ENCODE data around the gene KCNT2. TPM values are rescaled to one million over a fixed set of nuclear protein-coding genes. Genes with fewer than 3 reads are reported as not detected.

Gene KCNT2
- total RNA-seq, 6 experiments from 2014 or later = 0.23 to 1.4 (median 0.32) TPM

DNA sequence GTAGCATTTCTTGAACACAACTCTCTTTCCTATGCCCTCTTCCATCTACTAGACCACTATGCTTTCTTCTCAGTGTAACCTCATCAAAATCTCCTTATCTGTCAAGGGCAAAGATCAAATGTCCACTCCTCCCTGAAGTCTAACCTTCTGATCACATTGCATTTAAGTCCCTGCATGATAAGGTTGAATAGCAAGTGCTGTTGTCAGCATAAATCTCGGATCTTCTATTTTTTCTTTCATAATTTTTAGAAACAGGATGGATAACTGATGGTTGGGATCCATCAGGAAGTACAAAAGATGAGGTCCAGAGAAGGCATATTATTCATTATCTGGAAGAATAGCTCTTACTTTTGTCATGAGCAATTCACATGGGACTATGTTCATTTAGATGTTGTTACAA is 41.0 kb downstream of the KCNT2 start:
- no peak overlapping the region for H3K4me3 Mint-ChIP-seq
- H3K36me3 Mint-ChIP-seq (ENCODE audit: low read depth) = no peaks in the 10 kb centered on the region
- no peaks in the 10 kb centered on the region for H3K27me3 Mint-ChIP-seq (ENCODE audit: insufficient read depth)
- H3K27ac Mint-ChIP-seq = no peak overlapping the region
- DNase-seq = no peak
- TF ChIP-seq, protein P1, sequence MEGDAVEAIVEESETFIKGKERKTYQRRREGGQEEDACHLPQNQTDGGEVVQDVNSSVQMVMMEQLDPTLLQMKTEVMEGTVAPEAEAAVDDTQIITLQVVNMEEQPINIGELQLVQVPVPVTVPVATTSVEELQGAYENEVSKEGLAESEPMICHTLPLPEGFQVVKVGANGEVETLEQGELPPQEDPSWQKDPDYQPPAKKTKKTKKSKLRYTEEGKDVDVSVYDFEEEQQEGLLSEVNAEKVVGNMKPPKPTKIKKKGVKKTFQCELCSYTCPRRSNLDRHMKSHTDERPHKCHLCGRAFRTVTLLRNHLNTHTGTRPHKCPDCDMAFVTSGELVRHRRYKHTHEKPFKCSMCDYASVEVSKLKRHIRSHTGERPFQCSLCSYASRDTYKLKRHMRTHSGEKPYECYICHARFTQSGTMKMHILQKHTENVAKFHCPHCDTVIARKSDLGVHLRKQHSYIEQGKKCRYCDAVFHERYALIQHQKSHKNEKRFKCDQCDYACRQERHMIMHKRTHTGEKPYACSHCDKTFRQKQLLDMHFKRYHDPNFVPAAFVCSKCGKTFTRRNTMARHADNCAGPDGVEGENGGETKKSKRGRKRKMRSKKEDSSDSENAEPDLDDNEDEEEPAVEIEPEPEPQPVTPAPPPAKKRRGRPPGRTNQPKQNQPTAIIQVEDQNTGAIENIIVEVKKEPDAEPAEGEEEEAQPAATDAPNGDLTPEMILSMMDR (IDR thresholded peaks at IDR 0.05) = no peak
- H3K9me3 Mint-ChIP-seq = peaks cover 6% of the 10 kb centered on the region; the same call in 1 of the 2 replicates
- H3K4me1 Mint-ChIP-seq (ENCODE audit: low read depth) = no peaks in the 10 kb centered on the region

DNA sequence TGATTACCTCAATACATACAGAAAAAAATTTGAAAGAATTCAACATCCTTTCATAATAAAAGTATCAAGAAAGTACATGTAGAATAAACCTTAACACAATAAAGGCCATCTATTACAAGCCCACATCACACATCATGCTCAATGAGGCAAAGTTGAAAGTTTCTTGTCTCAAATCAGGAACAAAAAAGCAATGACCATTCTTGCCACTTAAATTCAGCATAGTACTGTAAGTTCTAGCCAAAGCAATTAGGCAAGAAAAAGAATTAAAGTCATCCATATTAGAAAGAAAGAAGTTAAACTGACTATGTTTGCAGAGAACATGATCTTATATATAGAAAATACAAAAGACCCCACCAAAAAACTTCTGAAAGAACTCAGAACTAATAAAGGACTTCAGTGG is 44.5 kb downstream of the KCNT2 start:
- Mint-ChIP-seq H3K36me3 (ENCODE audit: low read depth) (no peaks in the 10 kb centered on the region), H3K27ac (no peak overlapping the region), H3K4me3 (no peak overlapping the region), H3K9me3 (peaks cover 6% of the 10 kb centered on the region; the same call in 1 of the 2 replicates), H3K27me3 (ENCODE audit: insufficient read depth) (no peaks in the 10 kb centered on the region), H3K4me1 (ENCODE audit: low read depth) (no peaks in the 10 kb centered on the region)
- TF ChIP-seq, protein P1 (IDR thresholded peaks at IDR 0.05) = no peak
- no peak for DNase-seq

DNA sequence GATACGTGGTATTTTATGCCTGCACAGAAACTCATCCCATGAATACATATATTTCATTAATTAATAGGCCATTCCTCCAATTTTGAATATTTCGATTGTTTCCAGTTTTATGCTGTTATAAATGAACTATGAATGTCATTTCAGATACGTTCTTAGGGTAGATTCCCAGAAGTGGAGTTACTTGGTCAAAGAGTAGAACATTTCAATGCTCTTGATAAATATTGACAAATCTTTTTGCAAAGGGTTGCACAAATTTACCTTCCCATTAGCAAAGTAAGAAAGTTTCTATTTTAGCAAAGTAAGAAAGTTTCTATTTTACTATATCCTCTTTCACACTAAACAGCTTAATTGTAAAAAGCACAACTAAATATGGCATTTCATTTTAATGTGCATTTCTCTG is 48.9 kb downstream of the KCNT2 start:
- no peak overlapping the region for H3K4me3 Mint-ChIP-seq
- DNase-seq = no peak
- H3K4me1 Mint-ChIP-seq (ENCODE audit: low read depth) = peaks cover 9% of the 10 kb centered on the region
- peaks cover 6% of the 10 kb centered on the region; the same call in 1 of the 2 replicates for H3K9me3 Mint-ChIP-seq
- H3K27me3 Mint-ChIP-seq (ENCODE audit: insufficient read depth) = no peaks in the 10 kb centered on the region
- H3K36me3 Mint-ChIP-seq (ENCODE audit: low read depth) = peaks cover 4% of the 10 kb centered on the region; the same call in 1 of the 2 replicates
- TF ChIP-seq, protein P1 (IDR thresholded peaks at IDR 0.05) = no peak
- no peak overlapping the region for H3K27ac Mint-ChIP-seq

DNA sequence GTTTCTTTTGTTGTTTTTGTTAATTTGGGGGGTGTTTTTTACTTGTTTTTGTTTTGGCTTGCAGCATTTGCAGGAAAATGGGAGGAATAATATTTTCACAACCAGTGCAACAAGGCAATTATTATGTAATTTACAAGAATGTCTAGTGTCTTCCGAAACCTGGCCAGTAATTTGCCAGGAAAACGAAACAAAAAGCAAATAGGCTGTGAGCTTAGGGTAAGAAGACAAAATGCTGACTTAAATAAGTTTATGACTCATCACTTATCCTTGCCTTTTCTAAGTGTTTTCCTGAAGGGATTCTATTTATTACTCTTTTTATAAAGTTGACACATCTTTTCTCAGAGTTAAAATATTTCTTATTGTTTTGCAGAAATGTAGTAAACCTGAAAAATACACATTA is 49.8 kb downstream of the KCNT2 start:
- Mint-ChIP-seq H3K9me3 (peaks cover 1% of the 10 kb centered on the region; the same call in 1 of the 2 replicates), H3K36me3 (ENCODE audit: low read depth) (peaks cover 4% of the 10 kb centered on the region; the same call in 1 of the 2 replicates), H3K27me3 (ENCODE audit: insufficient read depth) (no peaks in the 10 kb centered on the region), H3K4me3 (peak overlapping the region; percentile 93), H3K4me1 (ENCODE audit: low read depth) (peaks cover 9% of the 10 kb centered on the region), H3K27ac (peak overlapping the region; percentile 79)
- DNase-seq = peak; percentile 66
- TF ChIP-seq, protein P1 (IDR thresholded peaks at IDR 0.05) = no peak

DNA sequence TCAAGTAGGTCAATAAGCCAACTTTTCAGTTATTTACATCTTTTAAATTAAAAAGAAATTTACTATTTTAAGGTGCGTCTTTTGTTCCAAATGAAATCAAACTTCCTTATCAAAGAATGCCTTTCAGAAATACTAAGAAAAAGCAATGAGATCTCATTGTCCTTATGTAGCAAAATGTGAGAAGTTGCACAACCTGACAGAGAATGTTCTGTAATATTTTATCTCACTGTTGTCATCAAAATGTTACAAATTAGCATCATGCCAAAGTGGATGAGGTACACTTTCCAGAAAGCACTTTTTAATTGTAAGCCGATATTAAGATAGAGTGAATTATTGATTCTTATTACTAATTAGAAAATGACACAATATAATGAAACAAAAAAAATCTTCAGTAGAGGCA is 50.4 kb downstream of the KCNT2 start:
- Mint-ChIP-seq H3K4me1 (ENCODE audit: low read depth) (peaks cover 9% of the 10 kb centered on the region), H3K4me3 (peak overlapping the region; percentile 93), H3K9me3 (no peaks in the 10 kb centered on the region), H3K27me3 (ENCODE audit: insufficient read depth) (no peaks in the 10 kb centered on the region), H3K36me3 (ENCODE audit: low read depth) (peaks cover 4% of the 10 kb centered on the region; the same call in 1 of the 2 replicates), H3K27ac (no peak overlapping the region; the same call in 1 of the 2 replicates)
- DNase-seq = no peak
- TF ChIP-seq, protein P1 (IDR thresholded peaks at IDR 0.05) = no peak

DNA sequence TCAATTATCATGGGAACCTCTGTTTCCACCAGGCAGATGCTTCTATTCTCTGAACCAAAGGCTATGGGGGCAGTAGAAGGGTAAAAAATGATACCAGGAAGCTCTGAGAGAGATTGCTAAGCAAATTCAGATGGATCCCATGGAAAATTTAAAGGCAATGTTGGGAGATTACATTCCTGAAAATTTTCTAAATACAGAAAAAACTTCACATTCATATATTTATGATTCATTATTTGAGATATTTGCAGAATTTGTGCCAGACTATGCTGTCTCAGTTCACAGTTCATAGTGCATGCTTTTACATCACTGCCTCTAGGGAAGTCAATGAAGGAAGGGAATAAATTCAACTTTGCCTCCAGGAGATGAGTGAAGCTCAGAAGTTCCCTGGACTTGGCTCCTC is 57.5 kb downstream of the KCNT2 start:
- H3K27me3 Mint-ChIP-seq (ENCODE audit: insufficient read depth) = no peaks in the 10 kb centered on the region
- H3K27ac Mint-ChIP-seq = no peak overlapping the region
- peaks cover under 1% of the 10 kb centered on the region; the same call in 1 of the 2 replicates for H3K36me3 Mint-ChIP-seq (ENCODE audit: low read depth)
- no peaks in the 10 kb centered on the region for H3K4me1 Mint-ChIP-seq (ENCODE audit: low read depth)
- TF ChIP-seq, protein P1 (IDR thresholded peaks at IDR 0.05) = no peak
- H3K4me3 Mint-ChIP-seq = no peak overlapping the region
- no peak for DNase-seq
- no peaks in the 10 kb centered on the region for H3K9me3 Mint-ChIP-seq
